T-helper 1 cell (primary cell): ENCODE results near the gene SP6.

Experiments
- DNase-seq, 5 donors: peaks; one replicate each; pipeline ENCODE4 v3.0.0-alpha.2; 2012 to 2020

SP6 gene

GRCh38 chr17:47853616-47854015 is 2.7 kb upstream of the SP6 start:
- DNase-seq = no peak

GRCh38 chr17:47852113-47852949 is 1.4 kb upstream of the SP6 start:
- no peak for DNase-seq

GRCh38 chr17:47851764-47852112 is 775 bp upstream of the SP6 start:
- no peak for DNase-seq

- DNase-seq = no peak
These were observed 631 bp downstream of the SP6 start for GRCh38 chr17:47850373-47850691.

- DNase-seq = no peak
These were observed 2.8 kb downstream of the SP6 start for GRCh38 chr17:47848198-47848513.

- peak in 2 of 5 donors; percentile 20 to 42 for DNase-seq
These were observed 3.4 kb downstream of the SP6 start for GRCh38 chr17:47847341-47848197.

- no peak for DNase-seq
These were observed 4.1 kb downstream of the SP6 start for GRCh38 chr17:47846716-47847340.

GRCh38 chr17:47845716-47846075 is 5.3 kb downstream of the SP6 start:
- DNase-seq = no peak

GRCh38 chr17:47844814-47845715 is 5.9 kb downstream of the SP6 start:
- no peak for DNase-seq

- no peak for DNase-seq
These were observed 6.7 kb downstream of the SP6 start for GRCh38 chr17:47844227-47844626.

GRCh38 chr17:47843391-47843730 is 7.6 kb downstream of the SP6 start:
- DNase-seq = no peak

- no peak for DNase-seq
These were observed 9.3 kb downstream of the SP6 start for GRCh38 chr17:47841488-47842291.

- peak; percentile 66 to 88 (median 75) for DNase-seq
These were observed 10.0 kb downstream of the SP6 start, which contains the start of gene SCRN2 for GRCh38 chr17:47840742-47841487. Gene SCRN2, minus strand, starts transcription at chr17:47841273. Its CDS starts 430 bp downstream, at chr17:47840843.

GRCh38 chr17:47840001-47840741 is 10.8 kb downstream of the SP6 start:
- DNase-seq = no peak

GRCh38 chr17:47839071-47839470 is 11.9 kb downstream of the SP6 start:
- no peak for DNase-seq

GRCh38 chr17:47838636-47839035 is 12.3 kb downstream of the SP6 start:
- DNase-seq = no peak

GRCh38 chr17:47837401-47838039 is 13.4 kb downstream of the SP6 start:
- no peak for DNase-seq

- DNase-seq = no peak
These were observed 14.4 kb downstream of the SP6 start for GRCh38 chr17:47836601-47837000.

GRCh38 chr17:47834756-47835155 is 16.2 kb downstream of the SP6 start:
- DNase-seq = no peak

GRCh38 chr17:47831934-47832327 is 19.0 kb downstream of the SP6 start:
- no peak for DNase-seq
